ENCODE results near the gene ZNF319.

Gene ZNF319

DNA sequence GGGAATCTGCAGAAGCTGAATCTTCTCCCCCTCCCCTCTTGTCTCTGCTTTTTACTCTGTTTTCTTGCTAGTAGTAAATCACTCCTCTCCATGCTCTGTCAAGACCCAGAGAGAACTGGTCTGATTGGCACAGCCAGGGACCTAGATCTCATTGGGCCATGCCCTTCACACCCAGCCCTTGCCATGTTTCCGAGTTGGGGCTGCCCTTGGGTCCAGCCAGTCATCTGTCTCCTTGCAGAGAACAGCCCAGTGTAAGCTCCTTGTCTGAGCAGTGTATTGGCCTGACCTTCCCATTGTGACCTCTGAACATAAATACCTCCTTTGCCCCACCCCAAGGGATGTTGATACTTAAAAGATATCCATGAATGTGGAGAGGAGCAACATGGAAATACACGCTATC lies 28.9 kb upstream of the ZNF319 start:
- H3K27me3 ChIP-seq (replicated peaks; ENCODE audit: insufficient read depth, low read length): peaks cover 17% of the 10 kb centered on the region
- no peak for TF ChIP-seq EZH2 (optimal IDR thresholded peaks at IDR 0.05; ENCODE audit: low read depth, low read length)
- TF ChIP-seq, protein P1, sequence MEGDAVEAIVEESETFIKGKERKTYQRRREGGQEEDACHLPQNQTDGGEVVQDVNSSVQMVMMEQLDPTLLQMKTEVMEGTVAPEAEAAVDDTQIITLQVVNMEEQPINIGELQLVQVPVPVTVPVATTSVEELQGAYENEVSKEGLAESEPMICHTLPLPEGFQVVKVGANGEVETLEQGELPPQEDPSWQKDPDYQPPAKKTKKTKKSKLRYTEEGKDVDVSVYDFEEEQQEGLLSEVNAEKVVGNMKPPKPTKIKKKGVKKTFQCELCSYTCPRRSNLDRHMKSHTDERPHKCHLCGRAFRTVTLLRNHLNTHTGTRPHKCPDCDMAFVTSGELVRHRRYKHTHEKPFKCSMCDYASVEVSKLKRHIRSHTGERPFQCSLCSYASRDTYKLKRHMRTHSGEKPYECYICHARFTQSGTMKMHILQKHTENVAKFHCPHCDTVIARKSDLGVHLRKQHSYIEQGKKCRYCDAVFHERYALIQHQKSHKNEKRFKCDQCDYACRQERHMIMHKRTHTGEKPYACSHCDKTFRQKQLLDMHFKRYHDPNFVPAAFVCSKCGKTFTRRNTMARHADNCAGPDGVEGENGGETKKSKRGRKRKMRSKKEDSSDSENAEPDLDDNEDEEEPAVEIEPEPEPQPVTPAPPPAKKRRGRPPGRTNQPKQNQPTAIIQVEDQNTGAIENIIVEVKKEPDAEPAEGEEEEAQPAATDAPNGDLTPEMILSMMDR (IDR thresholded peaks at IDR 0.05; ENCODE audit: low read length): no peak
- no peak for TF ChIP-seq EZH2phosphoT487 (IDR thresholded peaks at IDR 0.05; ENCODE audit: low read length)
- H3K9me3 ChIP-seq (replicated peaks; ENCODE audit: insufficient read depth, low read length): no peaks in the 10 kb centered on the region
- H3K4me2 ChIP-seq (ENCODE audit: low read depth, low read length): no peak overlapping the region
- H2AFZ ChIP-seq (ENCODE audit: low read length): no peak overlapping the region
- no peak overlapping the region for H3K27ac ChIP-seq (ENCODE audit: low read length)
- H3K4me3 ChIP-seq (ENCODE audit: low read length): no peak overlapping the region
- no peaks in the 10 kb centered on the region for H3K36me3 ChIP-seq (replicated peaks; ENCODE audit: insufficient read depth, low read length)
- no peaks in the 10 kb centered on the region for H3K79me2 ChIP-seq (ENCODE audit: low read length)
- H3K4me1 ChIP-seq (ENCODE audit: low read length): no peaks in the 10 kb centered on the region; the same call in 1 of the 2 replicates
- H4K20me1 ChIP-seq (ENCODE audit: insufficient read depth, low read length): no peaks in the 10 kb centered on the region
- no peaks in the 10 kb centered on the region for H3K9me2 ChIP-seq (replicated peaks; ENCODE audit: insufficient read depth, low read length)
- H3K9ac ChIP-seq (ENCODE audit: low read length): no peak overlapping the region
- no peak for DNase-seq
- H3F3A ChIP-seq (ENCODE audit: insufficient read depth, low read length): no peaks in the 10 kb centered on the region

DNA sequence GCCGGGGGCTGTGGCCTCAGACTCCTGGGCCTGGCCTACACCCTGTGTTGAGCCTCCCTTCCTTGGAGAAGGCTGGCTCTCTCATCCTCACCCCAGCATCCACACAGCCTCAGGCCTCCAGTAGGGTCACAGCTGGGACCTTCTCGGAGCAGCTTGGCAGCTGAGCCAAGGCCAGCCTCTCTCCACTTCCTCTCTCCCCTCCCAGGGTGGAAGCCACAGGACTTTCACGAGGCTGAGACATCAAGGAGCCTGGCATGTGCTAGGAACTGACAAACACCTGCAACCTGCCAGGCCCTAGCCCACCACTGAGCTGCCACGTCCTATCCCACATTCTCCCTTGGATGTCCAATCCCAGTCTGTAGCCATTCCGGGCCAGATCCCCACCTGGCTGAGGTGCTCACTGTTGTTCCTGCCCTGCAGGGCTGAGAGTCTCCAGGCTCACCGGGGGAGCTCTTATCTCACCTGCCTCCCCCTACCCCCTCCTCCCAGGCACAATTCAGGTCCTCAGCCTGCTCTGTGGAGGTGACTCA lies 28.1 kb upstream of the ZNF319 start:
- Histone ChIP-seq H3K9me3 (replicated peaks; ENCODE audit: insufficient read depth, low read length) (no peaks in the 10 kb centered on the region), H3K79me2 (ENCODE audit: low read length) (no peaks in the 10 kb centered on the region), H3K4me2 (ENCODE audit: low read depth, low read length) (no peak overlapping the region), H3K4me1 (ENCODE audit: low read length) (no peaks in the 10 kb centered on the region; the same call in 1 of the 2 replicates), H3K9me2 (replicated peaks; ENCODE audit: insufficient read depth, low read length) (no peaks in the 10 kb centered on the region), H3K27ac (ENCODE audit: low read length) (no peak overlapping the region), H3F3A (ENCODE audit: insufficient read depth, low read length) (no peaks in the 10 kb centered on the region), H3K27me3 (replicated peaks; ENCODE audit: insufficient read depth, low read length) (peaks cover 18% of the 10 kb centered on the region), H3K36me3 (replicated peaks; ENCODE audit: insufficient read depth, low read length) (no peaks in the 10 kb centered on the region), H3K9ac (ENCODE audit: low read length) (no peak overlapping the region), H2AFZ (ENCODE audit: low read length) (no peak overlapping the region), H4K20me1 (ENCODE audit: insufficient read depth, low read length) (no peaks in the 10 kb centered on the region), H3K4me3 (ENCODE audit: low read length) (no peak overlapping the region)
- DNase-seq: no peak
- TF ChIP-seq EZH2phosphoT487 (IDR thresholded peaks at IDR 0.05; ENCODE audit: low read length): no peak
- TF ChIP-seq, protein P1 (IDR thresholded peaks at IDR 0.05; ENCODE audit: low read length): no peak

DNA sequence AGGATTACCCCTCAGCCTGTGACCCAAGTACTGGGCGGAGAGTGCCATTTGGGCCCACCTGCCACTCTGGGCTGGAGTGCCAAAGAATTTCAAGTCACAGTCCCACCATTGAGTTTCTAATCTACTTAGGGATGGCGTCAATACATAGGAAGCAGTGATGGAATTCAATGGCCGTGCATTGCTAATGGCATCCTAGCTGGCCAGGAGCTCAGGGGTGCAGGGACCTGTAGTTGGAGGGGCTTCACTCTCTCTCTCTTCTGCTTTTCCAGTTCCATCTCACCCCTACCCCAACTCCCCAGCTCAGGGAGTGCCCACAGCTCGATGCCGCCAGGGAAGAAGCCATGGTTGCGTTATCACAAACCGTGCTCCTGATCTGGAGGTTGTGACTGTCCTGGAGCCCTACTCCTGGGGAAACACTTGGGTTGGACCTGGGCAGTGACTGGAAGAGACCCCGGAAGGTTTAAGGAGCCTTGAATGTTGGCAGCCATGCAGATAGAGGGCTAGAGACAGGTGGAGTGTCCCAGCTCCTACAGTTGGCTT lies 27.5 kb upstream of the ZNF319 start:
- Histone ChIP-seq H2AFZ (ENCODE audit: low read length) (no peak overlapping the region), H3K9me2 (replicated peaks; ENCODE audit: insufficient read depth, low read length) (no peaks in the 10 kb centered on the region), H3K9ac (ENCODE audit: low read length) (no peak overlapping the region), H3K4me3 (ENCODE audit: low read length) (no peak overlapping the region), H4K20me1 (ENCODE audit: insufficient read depth, low read length) (no peaks in the 10 kb centered on the region), H3K27ac (ENCODE audit: low read length) (no peak overlapping the region), H3F3A (ENCODE audit: insufficient read depth, low read length) (no peaks in the 10 kb centered on the region), H3K36me3 (replicated peaks; ENCODE audit: insufficient read depth, low read length) (no peaks in the 10 kb centered on the region), H3K4me2 (ENCODE audit: low read depth, low read length) (no peak overlapping the region), H3K4me1 (ENCODE audit: low read length) (no peaks in the 10 kb centered on the region; the same call in 1 of the 2 replicates), H3K27me3 (replicated peaks; ENCODE audit: insufficient read depth, low read length) (peaks cover 18% of the 10 kb centered on the region), H3K79me2 (ENCODE audit: low read length) (no peaks in the 10 kb centered on the region), H3K9me3 (replicated peaks; ENCODE audit: insufficient read depth, low read length) (no peaks in the 10 kb centered on the region)
- TF ChIP-seq EZH2 (optimal IDR thresholded peaks at IDR 0.05; ENCODE audit: low read depth, low read length) (no peak), EZH2phosphoT487 (IDR thresholded peaks at IDR 0.05; ENCODE audit: low read length) (no peak)
- TF ChIP-seq, protein P1 (IDR thresholded peaks at IDR 0.05; ENCODE audit: low read length): no peak
- DNase-seq: no peak
